ENCODE data around the gene ISLR2.
"Not testable (repeated sequence)": the region's sequence is repeated elsewhere in the genome, so short reads cannot be mapped to it uniquely, and the experiment has no call there.

Gene ISLR2, protein sequence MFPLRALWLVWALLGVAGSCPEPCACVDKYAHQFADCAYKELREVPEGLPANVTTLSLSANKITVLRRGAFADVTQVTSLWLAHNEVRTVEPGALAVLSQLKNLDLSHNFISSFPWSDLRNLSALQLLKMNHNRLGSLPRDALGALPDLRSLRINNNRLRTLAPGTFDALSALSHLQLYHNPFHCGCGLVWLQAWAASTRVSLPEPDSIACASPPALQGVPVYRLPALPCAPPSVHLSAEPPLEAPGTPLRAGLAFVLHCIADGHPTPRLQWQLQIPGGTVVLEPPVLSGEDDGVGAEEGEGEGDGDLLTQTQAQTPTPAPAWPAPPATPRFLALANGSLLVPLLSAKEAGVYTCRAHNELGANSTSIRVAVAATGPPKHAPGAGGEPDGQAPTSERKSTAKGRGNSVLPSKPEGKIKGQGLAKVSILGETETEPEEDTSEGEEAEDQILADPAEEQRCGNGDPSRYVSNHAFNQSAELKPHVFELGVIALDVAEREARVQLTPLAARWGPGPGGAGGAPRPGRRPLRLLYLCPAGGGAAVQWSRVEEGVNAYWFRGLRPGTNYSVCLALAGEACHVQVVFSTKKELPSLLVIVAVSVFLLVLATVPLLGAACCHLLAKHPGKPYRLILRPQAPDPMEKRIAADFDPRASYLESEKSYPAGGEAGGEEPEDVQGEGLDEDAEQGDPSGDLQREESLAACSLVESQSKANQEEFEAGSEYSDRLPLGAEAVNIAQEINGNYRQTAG

DNA sequence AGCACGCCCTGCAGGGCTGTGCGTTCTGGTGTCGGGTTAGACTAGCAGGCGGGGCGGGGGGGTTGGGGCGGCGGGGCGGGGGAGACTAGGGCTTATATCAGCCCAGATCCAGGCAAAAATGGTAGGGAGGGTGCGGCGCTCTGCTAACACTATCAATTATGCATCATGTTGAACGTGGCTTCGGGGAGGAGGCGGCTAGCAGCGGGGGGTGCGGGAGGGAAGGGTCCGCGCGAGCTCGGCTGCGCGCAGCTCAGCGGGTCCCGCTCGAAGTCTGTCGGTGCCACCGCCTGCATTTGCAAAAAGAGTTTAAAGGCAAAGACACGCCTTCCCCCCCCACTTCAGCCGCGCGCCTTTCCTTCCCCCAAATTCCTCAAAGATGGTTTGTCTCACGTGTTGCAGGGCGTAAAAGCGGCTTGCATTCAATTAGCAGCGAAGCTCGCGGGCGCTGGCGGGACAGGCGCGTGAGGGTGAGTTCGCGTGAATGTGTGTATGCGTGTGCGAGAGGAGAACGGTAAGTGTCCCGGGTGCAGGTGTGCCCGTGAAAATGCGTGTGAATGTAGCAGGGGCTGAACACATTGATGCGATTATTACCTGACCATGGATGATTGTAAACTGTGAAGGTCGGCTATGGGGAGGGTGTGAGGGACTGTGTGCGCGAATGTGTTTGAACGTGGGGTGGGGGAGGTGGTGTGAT is at the start of gene ISLR2:
ISLR2 (plus strand) TSS at position 432 of the 694 bp plus-strand sequence. CDS start 2,169 bp downstream, outside the sequence.
- no peak for DNase-seq

DNA sequence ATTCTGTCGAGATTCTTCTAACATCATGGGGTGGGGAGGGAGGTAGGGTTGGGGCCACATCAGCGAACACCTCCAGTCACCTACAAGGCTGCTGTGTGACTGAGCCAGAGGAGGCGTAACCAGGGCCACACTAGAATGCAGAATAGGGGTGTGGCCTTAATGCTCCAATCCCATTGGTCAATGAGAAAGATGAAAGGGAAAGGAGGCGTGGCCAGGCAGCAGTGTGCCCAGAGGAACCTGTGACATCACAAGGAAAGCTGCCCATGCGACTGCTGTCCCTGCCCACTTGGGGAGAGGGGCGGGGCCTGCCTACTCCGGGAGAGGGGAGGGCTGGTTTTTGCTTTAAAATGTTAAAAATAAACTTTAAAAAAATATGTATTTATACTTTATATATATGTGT is 47.9 kb upstream of the ISLR2 start, which contains the start of gene GOLGA6A:
GOLGA6A (minus strand) TSS at position 101 of the 400 bp plus-strand sequence; CDS start at position 60, 41 bp downstream.
- not testable (repeated sequence) for DNase-seq

DNA sequence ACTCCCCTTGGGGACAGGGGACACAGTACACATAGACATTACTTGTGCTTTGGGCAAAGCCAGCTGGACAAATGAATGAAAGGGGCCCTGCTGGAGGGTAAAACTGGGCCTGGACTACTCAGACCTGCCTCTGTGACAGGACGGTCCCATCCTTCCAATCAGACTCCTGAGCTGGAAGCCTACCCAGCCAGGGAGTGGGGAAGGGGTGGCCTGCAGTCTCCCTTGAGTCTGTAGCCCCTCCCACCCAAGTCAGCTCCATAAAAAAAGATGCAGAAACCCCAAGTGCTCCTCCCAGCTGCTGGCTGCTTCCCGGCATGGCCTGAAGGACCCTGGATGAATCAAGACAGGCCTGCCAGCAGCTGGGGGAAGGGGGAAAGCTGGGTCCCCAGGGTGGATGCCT is 35.8 kb upstream of the ISLR2 start:
- DNase-seq: not testable (repeated sequence)

DNA sequence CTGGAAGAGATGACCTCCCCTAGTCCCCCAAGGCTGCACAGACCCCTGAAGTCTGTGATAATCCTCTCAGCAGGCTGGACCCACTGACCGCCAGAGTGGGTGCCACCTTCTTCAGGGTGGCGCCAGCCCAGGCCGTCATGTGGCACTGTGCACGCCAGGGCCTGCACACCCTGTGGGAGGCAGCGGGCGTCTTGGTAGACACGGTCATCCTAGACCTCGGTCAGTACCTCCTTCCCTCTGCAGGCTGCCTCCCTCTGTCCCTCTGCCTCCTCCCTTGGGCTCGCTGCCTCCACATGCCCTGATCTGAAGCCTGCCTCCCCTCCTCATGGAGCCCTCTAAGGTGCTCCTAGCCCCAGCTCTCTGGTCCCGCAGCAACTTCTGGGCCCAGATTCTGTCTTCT is 34.8 kb upstream of the ISLR2 start:
- DNase-seq: not testable (repeated sequence)

DNA sequence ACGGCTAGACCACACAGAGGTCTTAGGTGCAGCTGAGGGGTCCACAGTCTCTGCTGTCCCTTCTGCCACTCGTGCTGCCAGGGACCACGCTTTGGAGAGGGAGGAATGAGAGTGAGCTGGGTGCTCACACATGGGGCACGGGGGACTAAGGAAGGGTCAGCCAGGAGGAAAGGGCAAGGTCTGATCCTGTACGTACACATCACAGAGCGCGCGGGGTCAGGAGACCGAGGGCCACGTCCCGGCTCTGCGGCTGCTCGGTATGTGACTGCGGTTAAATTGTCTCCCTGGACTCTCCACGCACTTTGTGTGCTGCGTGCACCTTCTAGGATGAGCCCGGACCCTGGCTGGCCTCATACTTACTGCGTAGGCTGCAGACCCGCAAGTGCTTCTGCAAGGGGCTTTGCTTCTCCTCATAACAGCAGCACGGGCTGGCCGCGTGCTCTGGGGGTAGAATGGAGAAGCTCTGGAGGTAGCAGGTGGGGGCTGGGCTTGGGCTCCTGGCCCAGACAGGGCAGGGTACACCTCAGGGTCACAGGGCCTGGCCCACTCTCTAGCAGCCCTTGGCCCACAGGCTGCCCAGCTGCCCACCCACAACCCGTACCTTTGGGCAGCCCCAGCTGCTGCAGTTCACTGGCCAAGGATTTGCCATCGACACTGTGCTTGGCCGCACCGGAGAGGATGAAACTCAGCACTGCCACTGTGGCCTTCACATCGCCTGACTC is 33.5 kb upstream of the ISLR2 start:
- not testable (repeated sequence) for DNase-seq

DNA sequence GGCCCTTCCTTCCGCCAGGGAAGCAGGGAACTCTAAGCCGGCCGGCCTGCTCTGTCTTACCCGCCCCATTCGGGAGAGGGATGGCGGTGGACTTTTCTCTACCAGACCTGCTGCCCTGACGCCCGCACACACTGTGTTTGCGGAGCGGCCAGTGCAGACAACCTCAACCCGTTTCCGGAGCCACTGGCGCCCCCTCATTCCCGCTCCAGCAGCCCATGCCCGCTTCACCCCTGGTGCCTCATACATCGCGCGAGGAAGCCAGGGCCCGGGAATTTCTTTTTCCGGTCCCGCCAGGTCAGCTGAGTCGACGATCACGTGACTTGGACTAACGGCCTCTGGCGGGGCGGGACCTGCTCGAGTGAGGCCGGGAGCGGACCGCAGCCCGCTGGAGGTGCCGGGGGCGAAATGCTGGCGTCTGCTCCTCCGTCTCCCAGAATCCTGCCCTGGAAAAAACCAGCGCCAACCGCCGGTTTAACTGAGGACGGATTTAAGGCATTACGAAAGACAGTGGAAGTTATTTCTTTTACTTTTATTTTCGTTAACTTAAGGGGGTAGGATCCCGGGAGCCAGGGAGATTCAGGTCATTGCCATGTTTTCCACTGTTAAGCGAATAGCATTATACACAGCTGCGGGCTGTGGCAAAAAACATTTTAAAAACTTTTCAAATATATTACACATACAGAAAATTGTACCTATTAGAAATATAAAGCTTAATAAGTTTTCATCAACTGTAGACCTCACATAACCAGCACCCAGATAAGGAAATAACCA is 30.2 kb upstream of the ISLR2 start:
- DNase-seq: not testable (repeated sequence)

DNA sequence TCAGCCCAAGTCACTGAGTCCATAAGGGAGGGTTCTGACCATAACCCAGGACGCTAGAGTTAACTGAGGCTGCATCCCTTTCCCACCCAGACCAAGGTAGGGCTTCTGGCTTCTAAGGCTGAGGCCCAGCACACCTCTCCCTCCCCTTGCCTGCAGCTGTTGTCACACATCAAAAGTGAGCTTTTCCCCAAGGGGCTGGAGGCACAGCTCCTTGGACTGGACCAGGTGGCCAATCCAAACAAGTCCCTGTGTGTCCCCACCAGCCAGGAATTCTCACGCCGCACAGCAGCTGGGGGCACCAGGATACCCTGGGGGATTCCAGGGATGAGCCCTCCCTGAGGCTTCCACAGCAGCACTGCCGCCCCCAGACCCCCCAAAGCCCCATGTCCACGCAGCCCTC is 22.3 kb upstream of the ISLR2 start:
- DNase-seq: no peak

DNA sequence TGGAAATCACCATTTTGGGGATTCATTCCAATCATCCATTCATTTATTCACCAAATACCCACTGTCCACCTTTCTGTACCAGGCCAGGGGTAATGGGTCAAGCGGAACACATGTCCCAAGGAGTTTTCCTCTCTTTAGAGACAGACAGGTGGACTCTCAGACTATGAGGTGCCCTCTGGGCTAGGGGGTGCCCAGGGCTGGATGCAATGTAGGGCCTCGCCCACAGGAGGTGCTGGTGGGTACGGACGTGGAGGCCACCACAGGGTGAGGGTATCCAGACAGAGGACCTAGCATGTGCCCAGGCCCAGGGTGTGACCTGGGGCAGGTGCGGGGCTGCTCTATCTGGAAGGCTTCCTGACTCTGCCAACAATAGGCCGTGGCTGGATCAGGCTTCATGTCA is 21.8 kb upstream of the ISLR2 start:
- DNase-seq: not testable (repeated sequence)

DNA sequence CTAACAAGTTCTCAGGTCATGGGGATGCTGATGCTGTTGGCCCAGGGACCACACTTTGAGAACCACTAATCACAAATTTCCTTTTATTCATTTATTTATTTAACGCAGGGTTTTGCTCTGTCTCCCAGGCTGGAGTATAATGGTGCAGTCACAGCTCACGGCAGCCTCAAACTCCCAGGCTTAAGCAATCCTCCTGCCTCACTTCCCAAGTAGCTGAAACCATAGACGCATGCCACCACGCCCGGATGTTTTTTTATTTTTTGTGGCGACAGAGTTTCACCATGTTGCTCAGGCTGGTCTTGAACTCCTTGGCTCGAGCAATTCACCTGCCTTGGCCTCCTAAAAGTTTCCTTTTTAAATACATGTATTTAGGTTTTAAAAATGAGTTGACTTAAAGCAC is 20.7 kb upstream of the ISLR2 start:
- DNase-seq: no peak

DNA sequence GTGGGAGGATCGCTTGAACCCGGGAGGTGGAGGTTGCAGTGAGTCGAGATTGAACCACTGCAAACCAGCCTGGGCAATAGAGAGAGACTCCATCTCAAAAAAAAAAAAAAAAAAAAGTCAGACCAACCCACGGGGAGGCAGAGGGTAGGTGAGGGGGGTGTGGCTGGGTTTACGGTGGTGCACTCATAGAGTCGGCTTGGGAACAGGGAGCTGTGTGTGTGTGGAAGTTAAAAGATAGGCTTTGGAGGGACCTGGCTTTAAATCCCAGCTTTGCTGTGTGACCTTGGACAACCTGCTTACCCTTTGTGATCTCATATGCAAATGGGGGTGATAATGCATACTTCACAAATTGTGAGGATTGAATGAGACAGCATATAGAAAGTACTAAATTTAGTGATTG is 10.0 kb upstream of the ISLR2 start:
- DNase-seq: no peak

DNA sequence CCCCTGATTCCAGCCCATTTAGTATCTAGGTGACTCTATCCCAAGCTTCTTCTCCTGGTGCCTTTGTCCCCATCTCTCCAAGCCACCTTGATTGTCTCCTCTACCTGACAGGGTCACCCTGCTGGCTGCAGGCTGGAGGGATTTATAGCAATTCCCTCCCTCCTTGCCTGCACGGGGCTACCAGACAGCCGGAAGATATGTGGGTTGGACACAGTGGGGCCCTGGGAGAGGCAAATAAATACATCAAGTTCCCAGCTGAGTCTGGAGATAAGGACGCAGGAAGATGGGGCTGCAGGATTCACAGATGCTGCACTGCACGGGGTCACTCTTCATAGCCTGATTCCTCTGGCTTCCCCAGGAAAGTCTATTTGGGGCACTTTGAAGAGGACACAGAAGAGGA is 9.3 kb upstream of the ISLR2 start:
- DNase-seq: no peak

DNA sequence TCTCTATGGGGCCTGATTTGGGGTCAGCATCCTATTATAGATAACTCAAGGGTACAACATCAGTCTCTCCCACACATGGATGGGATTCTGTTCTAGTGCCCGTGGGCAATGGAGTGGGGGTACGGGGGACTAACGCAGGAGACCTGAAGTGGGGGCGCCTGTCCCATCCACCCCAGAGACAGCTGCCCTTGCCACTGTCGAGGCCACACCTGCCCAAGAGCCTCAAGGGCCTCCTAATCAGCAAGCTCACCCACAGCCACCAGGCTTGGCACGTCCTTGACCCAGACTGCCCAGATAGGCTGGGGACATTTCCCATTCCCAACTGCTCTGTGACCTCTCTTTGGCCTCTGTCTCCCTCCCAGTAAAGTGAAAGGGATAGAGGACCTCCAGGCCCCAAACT is 8.5 kb upstream of the ISLR2 start:
- no peak for DNase-seq

DNA sequence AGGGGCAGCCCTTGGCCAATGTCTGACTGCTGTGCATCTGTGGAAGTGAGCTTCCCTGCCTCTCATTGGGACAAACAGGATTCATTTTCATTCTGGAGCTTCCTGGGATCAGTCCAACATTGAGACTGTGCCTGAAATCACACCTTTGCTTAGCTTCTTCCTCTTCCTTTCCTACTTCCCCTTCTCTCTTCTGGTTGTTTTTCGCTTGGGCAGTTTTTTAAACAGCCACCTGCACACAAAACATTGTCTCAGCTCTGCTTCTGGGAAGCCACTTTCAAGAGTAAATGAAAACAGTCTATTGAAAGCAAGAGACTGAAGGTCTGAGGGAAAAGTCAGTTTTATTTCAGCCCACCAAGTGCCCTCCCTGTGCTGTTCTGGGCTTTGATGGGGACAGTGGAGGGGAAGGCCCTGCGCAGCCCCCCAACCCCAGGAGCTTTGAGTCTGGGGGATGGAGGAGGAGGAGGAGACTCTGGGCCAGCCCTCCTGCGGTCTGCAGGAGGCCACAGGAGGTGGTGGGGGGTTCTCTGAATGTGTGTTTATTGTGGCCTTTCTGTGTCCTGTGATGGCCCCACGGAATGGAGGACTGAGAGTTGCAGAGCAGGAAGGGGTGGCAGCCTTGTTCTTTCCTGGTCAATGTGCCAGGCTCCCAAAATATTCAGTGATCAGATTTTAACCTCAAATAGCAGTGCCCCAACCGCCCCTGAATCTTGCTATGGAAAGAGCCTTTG is 7.8 kb upstream of the ISLR2 start:
- DNase-seq: no peak

DNA sequence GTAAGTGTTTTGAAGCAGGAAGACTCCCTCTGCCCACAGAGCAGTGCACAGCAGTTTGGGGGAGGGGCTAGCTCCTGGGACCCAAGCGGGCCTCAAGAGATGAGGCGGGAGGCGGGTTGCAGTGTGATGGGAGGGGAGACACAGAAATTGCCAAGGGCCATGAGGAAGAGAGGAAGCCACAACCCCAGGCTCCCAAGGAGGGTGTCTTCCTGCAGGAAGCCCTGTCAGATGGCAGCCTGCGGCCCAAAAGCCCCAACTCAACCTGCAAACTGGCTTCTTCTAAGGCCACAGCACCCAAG is 7.3 kb upstream of the ISLR2 start:
- no peak for DNase-seq

DNA sequence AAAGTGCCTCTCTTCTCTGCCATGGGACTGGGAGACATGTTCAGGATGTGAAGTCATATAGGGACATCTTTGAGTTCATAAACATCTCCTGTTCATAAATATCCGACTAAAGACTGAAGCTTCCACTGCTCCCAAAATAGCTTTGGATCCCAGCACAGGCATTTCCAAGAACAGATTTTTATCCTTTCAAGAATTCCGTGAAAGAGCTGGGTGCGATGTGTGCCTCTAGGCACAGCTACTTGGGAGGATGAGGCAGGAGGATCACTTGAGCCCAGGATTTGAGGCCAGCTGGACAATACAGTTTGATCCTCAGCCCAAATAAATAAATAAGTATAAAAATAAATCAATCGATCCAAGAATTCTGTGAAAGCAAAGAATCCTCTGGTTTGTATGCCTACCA is 6.7 kb upstream of the ISLR2 start:
- DNase-seq: no peak

DNA sequence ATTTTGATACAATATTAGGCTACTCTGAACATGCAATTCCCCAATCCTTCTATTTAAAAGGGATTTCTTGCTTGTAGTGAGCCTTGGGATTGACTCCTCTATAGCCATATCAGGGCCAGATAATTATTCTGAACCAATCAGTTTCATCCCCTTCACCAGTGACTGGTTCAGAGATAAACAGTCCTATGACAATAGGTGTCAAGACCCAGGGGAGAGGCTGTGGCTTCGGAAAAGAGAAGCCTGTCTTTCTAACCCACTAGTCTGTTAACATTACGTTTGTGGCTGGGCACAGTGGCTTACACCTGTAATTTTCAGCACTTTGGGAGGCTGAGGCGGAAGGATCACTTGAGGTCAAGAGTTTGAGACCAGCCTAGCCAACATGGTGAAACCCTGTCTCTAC is 6.2 kb upstream of the ISLR2 start:
- no peak for DNase-seq

DNA sequence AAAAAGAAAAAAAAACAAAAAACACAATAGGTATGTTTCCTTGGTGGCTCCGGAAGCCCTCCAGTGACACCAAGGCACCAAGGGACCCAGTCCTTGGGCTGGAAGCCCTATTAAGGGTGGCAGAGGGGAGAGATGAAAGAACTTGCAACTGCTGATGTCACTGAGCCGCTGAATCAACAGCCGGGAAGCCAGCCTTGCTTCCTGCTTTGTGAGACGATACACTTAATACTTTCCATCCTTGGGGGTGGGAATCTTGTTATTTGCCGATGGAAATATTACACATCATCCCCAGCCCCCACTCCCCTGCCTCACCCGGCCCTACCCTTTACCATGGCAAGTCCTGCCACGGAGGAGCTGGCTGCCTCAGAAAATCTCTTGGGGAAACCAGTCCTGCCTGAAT is 5.6 kb upstream of the ISLR2 start:
- DNase-seq: no peak

DNA sequence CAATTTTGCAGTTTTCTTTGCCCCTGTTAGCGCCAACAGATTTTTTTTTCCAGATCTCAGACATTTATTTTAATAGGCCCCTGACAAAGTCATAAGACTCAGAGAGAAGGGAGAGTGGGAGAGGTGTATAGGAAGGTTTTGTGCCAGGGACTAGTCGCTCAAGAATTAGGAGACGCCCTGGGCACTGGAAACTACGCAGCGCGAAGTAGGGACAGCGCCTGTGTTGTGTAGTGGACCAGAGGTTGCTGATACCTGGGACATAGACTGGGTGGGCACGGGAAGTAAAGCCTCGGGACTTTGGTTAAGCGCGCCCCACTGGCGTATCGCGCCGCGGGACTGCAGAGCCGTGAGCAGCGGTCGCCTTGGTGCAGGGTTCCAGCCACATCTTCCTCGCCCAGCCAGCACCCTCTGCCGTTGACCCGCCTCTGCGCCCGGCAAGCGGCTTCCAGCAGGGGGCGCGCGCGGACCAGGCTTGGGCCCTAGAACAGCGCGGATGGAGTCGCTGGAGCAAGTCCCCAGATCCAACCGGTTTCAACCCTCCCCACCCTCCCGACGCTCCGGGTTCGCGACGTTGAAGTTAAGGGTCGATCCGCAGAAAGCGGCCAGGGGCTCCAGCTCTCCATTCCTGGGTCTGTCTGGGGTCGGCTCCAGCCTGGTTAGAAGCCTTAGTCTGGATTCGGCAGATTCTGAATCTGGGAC is 3.0 kb upstream of the ISLR2 start:
- peak; percentile 65 for DNase-seq

DNA sequence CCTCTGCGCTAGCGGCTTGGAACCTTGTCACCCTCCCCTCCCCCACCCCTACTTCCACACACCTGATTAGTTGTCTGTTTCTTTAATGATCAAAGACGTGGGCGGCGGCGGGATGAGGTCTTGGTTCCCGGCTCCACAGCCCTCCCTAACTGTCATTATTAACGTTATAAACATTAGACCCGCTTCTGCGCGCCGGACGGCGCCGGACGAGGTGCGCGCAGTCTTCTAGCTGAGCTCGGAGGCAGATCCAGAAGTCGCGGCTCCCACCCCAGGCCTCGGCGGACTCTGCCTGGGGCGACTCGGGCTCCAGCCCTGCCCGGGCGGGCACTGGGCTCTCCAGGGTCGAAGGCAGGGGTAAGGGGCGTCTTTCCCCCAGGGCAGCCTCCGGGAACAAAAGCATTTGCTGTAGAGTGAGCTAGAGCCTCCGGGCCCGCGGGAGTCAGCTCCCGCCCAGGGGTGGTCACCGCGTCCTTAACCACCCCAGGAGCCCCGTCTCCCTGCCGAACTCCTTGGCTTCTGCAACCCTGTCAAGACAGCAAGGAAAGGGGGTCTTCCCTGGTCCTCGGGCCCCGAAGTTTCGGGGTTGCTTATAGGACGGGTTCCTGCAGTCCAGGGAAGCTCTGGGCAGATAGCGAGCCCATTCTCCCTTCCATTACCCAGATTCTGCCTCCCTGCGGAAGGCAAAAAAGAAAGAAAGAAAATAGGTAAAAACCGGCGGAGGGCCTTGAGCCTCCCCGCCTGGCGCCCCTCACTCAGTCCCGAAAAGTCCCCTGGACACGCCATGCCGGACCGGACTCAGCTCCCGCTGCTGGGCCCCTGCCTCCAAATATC is 2.2 kb upstream of the ISLR2 start:
- no peak for DNase-seq
